GM18519 (cell line): ENCODE data around the gene SMG9.
A peak's percentile ranks its signal among the peaks of the same experiment; 100 is the strongest.

ENCODE experiments used
- ATAC-seq: cut with Tn5 transposase; IDR thresholded peaks from one replicate; pipeline ENCODE4 v1.9.1; 2021; ENCODE audit warnings: mild to moderate bottlenecking, moderate library complexity; ENCODE audit not compliant: unreplicated experiment, low FRiP score

SMG9 gene

GRCh38 chr19:43760941-43761340, 6.2 kb upstream of the SMG9 start:
- ATAC-seq: no peak

DNA sequence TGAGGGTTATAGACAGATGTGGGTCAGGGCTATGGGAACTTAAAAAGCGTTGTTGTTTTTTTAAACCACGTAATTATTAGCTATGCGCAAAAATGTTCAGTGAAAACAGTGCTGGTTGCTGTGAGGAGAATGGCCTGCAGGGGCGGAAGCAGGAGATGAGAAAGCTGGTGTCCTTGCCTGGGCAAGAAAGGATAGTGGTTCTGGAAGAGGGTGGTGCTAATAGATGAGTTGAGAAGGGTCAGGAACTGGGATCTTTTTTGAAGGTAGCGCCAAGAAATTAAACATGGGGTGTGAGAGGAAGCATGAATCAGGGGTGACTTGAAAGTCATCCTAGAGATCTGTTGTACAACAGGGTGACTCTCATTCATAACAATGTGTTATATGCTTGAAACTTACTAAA, 4.8 kb upstream of the SMG9 start:
- ATAC-seq: no peak

DNA sequence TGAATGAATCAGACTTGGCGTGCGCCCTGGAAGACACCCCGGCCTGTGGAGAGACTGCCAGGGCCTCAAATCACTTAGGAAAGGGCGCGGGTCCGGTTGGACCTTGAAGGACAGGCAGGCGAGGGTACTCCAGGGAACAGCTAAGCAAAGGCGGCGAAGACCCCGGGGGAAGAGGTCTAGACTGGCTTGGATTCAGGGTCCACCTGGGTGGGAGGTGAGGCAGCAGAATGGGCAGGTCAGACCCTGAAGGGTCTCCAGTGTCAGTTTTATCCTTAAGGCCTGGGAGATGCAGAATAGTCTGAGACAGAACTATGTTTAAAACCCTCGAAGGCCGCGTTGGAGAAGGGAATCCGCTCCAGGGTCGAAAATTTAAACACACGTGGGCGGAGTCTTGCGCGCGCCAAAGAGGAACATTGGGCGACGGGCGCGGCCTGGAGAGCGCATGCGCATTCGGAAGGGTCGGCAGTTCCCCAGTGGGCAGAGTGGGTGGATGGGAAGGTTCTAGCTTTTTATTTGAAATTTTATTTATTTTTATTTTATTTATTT, 567 bp upstream of the SMG9 start:
- no peak for ATAC-seq

GRCh38 chr19:43754253-43754502, 584 bp downstream of the SMG9 start:
- peak; percentile 25 for ATAC-seq

DNA sequence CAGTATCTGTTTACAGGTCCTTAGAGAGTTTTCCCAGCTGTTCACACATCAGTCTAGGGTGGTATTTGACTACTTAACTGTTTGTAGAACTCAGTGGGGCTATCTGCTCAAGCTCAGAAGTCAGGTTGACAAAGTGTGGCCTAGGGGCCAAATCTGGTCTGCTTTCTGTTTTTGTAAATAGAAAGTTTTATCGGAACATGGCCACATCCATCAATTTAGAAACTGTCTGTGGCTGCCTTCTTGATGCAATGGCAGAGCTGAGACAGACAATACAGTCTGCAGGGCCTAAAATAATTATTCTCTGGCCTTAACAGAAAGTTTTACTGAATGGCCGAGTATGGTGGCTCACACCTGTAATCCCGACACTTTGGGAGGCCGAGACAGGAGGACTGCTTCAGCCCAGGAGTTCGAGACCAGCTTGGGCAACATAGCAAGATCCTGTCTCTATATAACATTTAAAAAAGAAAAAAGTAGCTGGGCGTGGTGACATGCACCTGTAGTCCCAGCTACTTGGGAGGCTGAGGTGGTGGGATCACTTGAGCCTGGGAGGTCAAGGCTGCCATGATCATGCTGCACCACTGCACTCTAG, 2.4 kb downstream of the SMG9 start:
- no peak for ATAC-seq

DNA sequence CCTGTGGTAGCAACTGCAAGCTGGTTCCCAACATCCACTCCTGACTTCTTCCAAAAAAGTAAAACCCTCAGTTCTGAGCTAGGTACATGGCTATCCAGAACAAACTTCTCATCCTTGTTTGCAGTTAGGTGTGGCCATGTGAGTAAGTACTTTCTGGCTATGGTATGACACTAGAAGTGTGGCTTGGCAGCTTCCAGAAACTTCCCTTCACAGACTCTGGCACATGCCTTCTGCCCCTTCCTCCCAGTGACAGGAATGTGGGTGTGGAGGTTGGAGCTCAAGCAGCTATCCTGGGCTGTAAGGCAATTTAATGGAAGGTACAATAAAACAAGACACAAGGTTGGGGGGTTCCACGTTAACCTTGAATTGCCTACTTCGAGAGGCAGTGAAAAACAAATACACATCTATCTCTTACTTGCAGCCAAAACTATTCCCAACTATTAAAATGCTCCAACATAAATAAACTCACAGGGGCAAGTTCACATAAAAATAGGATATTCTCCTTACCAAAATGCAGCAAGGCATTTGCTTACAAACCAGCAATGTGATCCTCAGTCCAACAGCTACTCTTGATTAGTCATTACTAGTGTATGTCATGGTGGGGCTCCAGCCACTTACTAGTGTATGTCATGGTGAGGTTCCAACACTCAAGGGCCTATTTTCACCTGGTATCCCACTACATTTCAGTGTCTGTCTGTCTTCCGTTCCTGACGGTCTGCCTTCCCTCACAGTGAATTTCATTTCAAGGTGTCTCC, 3.1 kb downstream of the SMG9 start:
- no peak for ATAC-seq

DNA sequence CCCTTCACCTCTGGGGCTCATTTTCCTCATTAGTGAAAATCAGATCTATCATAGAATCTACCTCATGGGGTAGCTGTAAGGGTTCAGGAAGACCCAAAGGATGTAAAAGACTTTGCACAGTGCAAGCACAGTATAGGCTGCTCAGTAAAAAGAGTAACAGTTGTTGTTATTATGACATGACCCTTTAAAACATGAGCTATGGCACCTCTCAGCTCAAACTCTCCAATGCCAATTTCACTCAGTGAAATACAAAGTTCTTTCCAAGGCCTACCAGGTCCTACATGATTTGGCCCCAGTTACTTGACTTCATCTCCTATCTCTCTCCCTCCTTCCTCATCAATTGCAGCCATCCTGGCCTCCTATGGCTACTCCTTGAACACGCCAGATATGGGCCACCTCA, 4.9 kb downstream of the SMG9 start:
- ATAC-seq: no peak

GRCh38 chr19:43749152-43749551, 5.6 kb downstream of the SMG9 start:
- no peak for ATAC-seq

DNA sequence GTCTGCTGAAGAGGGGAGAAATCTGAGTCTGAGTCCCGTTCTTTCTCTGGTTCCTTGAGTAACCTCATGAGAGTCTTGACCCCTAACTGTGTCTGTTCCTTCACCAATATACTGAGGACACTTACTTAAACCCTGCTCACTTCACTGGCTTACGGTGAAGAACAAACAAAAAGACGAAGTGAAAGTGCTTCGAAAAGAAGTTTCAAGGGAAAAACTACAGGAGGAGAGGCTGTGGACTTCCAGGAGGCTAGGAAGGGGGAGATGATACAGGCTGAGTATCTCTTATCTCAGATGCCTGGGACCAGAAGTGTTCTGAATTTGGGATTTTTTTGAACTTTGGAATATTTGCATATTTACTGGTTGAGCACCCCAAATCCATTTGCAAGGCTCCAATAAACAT, 6.1 kb downstream of the SMG9 start:
- no peak for ATAC-seq

DNA sequence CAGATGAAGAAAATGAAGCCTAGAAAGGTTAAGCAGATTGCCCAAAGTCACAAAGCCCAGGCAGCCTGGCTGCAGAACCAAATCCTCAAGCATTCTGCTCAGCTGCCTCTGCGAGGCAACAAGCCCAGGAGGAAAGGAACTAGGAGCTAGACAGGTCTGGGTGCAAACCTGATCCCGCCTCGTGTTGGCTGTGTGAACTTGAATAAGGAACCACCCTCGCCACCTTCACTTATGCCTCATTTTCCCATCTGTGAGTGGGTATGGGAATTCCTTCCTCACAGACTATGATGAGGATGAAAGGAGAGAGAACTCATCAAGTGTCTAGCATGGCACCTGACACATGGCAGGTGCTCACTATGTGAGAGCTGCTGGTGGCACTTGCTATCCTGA, 6.6 kb downstream of the SMG9 start:
- ATAC-seq: no peak

GRCh38 chr19:43747557-43748204, 7.1 kb downstream of the SMG9 start:
- ATAC-seq: no peak

DNA sequence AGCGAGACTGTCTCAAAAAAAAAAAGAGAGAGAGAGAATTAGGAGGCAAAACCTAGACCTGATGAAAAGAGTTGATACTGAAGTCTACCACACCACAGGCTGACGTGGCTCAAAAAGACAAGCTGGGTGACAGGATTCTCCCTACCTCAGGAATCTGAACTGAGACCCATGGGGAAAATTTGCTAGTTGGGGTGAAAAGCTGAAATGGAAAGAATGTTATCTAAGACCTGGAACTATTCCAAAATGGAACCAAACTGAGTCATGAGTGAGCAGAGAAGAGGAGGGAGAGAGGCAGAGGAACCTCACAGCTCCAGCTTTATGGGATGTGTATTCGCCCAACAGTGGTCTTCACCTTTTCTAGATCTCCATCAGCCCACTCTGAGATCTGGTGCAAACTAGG, 11.7 kb downstream of the SMG9 start:
- no peak for ATAC-seq

- no peak for ATAC-seq
Observed at GRCh38 chr19:43741075-43741825, 13.5 kb downstream of the SMG9 start.

DNA sequence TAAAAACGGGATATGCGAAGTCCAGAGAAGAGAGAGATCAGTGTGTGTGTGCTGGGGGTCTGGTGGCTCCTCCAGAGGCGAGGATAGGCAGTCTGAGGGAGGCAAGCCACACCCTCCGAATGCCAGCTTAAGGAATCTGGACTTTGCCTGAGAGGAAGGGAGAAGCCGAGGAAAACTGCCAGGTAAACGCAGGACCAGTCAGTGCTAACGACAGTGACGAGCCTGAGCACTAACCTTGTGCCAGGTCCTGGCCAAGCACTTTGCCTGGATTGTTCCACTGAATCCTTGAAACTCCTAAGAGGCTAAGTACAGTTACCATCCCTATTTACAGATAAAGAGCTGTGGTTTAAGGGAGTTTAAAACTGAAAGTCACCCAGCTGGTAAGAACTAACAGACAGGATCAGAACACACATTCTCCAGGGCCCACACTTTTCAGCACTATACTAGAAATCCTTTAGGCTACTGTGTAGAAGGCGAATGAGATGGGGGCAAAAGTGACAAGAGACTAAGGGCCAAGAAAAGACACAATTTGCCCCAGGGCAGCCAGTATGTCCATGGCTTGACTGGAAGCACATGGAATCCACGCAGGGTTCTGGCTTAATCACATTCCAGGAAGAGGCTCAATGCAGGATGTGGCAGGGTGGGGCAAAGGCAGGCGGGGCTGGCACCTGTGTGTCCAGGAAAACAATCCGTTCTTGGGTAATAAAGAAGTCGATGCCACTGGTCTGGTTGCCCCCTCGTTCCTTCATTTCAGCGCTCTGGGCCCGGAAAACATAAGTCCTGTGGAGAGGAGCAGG, 15.1 kb downstream of the SMG9 start:
- ATAC-seq: no peak

GRCh38 chr19:43738780-43739211, 16.0 kb downstream of the SMG9 start:
- no peak for ATAC-seq

- no peak for ATAC-seq
Observed at GRCh38 chr19:43735957-43736356, 18.8 kb downstream of the SMG9 start.

DNA sequence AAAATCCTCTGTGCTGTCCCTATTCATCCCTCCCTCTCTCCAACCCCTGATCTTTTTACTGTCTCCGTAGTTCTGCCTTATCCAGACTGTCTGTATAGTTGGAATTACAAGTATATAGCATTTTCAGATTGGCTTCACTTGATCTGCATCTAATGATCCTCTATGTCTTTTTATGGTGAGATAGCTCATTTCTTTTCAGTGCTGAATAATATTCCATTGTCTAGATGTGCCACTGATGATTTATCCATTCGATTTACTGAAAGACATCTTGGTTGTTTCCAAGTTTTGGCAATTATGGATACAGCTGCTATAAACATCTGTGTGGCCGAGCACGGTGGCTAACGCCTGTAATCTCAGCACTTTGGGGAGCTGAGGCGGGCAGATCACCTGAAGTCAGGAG, 19.7 kb downstream of the SMG9 start:
- no peak for ATAC-seq

GRCh38 chr19:43731846-43732245, 22.9 kb downstream of the SMG9 start:
- ATAC-seq: no peak

DNA sequence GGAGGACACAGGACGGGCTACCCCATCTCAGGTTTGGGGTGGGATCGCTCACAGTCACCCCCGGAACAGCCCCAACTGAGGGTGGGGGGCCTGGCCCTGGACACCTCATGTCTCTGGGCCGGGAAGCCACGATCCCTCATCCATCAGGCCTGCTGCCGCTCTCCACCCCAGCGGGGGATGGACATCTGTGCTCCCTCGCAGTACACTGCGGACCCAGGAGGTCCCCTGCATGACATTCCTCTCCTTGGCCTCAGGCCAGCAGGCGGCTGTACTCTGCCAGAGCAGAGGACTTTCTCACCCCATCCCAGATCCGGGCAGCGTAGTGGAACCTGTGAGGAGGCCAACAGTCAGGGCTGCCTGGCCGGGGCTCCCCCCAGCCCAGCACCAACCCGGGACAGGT, 23.4 kb downstream of the SMG9 start:
- ATAC-seq: no peak

DNA sequence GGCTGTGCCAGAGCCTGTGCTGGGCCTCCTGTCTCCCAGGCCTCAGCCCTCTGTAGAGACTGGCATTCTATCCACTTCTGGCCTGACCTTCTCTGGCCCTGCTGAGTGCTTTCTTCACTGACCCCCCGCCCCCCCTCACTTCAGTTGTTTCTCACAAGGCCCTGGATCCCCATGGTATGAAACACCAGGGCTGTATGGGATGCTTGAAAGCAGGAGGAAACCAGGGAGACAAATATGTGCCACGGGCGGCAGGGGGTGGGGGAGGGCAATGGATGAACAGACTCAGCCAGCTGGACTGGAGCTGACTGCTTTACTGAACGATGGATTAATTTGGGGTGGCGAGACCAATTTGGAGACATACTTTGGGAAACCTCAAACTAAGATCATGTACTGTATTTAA, 24.8 kb downstream of the SMG9 start:
- no peak for ATAC-seq

- ATAC-seq: no peak
Observed at GRCh38 chr19:43727593-43727853, 27.2 kb downstream of the SMG9 start.
